Neural progenitor cell (in vitro differentiated cells): ENCODE data around the gene RPL22. TPM values are rescaled to one million over a fixed set of nuclear protein-coding genes. Genes with fewer than 3 reads are reported as not detected.

Source experiments
- DNase-seq: peaks from one replicate; pipeline ENCODE4 v3.0.0-alpha.2; 2016; ENCODE audit warnings: low spot score
- H2AFZ ChIP-seq: fragments of 200-600 bp; sonication (generic); replicated peaks from 2 replicates; pipeline ENCODE4 v1.6.1; 2016; ENCODE audit warnings: antibody characterized with exemption
- H3F3A ChIP-seq: fragments of 200-600 bp; sonication (generic); 2 replicates; pipeline ENCODE4 v1.6.1; 2016; ENCODE audit warnings: antibody characterized with exemption, low read depth
- H3K27ac ChIP-seq: fragments of 200-600 bp; sonication (generic); 2 replicates; pipeline ENCODE4 v1.5.1; 2016; ENCODE audit warnings: mild to moderate bottlenecking
- H3K27me3 ChIP-seq: fragments of 200-600 bp; sonication (generic); 2 replicates; pipeline ENCODE4 v1.6.1; 2016; ENCODE audit warnings: mild to moderate bottlenecking, moderate library complexity
- H3K36me3 ChIP-seq: fragments of 200-600 bp; sonication (generic); 2 replicates; pipeline ENCODE4 v1.5.1; 2016
- H3K4me1 ChIP-seq: fragments of 200-600 bp; sonication (generic); 2 replicates; pipeline ENCODE4 v1.6.1; 2016; ENCODE audit warnings: mixed run types
- H3K4me2 ChIP-seq: fragments of 200-600 bp; sonication (generic); 2 replicates; pipeline ENCODE4 v1.6.1; 2016
- H3K4me3 ChIP-seq: fragments of 200-600 bp; sonication (generic); 2 replicates; pipeline ENCODE4 v1.5.1; 2016
- H3K79me2 ChIP-seq: fragments of 200-600 bp; sonication (generic); 2 replicates; pipeline ENCODE4 v1.6.1; 2016; ENCODE audit warnings: low read depth
- H3K9ac ChIP-seq: fragments of 200-600 bp; sonication (generic); 2 replicates; pipeline ENCODE4 v1.6.1; 2016
- H3K9me3 ChIP-seq: fragments of 200-600 bp; sonication (generic); 2 replicates; pipeline ENCODE4 v1.5.1; 2016; ENCODE audit warnings: low read depth
- H4K20me1 ChIP-seq: fragments of 200-600 bp; sonication (generic); 2 replicates; pipeline ENCODE4 v1.6.1; 2016; ENCODE audit warnings: low read depth
- H3K27ac Mint-ChIP-seq: 3 replicates; pipeline ENCODE4 v1.8.0; 2021; ENCODE audit warnings: mixed read lengths
- H3K27me3 Mint-ChIP-seq: 2 replicates; pipeline ENCODE4 v1.8.0; 2022; ENCODE audit warnings: low read depth, mild to moderate bottlenecking, inconsistent platforms, moderate library complexity, mixed read lengths; ENCODE audit not compliant: insufficient read depth
- H3K36me3 Mint-ChIP-seq: 3 replicates; pipeline ENCODE4 v1.8.0; 2021; ENCODE audit warnings: mixed read lengths
- H3K4me1 Mint-ChIP-seq: 3 replicates; pipeline ENCODE4 v1.8.0; 2021; ENCODE audit warnings: mixed read lengths
- H3K4me3 Mint-ChIP-seq: 3 replicates; pipeline ENCODE4 v1.8.0; 2021; ENCODE audit warnings: mild to moderate bottlenecking, moderate library complexity, mixed read lengths
- H3K9me3 Mint-ChIP-seq: 3 replicates; pipeline ENCODE4 v1.8.0; 2020; ENCODE audit warnings: mixed read lengths
- EZH2 ChIP-seq: fragments of 200-600 bp; sonication (generic); IDR thresholded peaks from 2 replicates; pipeline ENCODE4 v1.6.1; 2017; ENCODE audit warnings: antibody characterized with exemption, mild to moderate bottlenecking, moderate library complexity
- EZH2phosphoT487 ChIP-seq: fragments of 200-600 bp; sonication (generic); IDR thresholded peaks from 2 replicates; pipeline ENCODE4 v1.6.1; 2017; ENCODE audit warnings: antibody characterized with exemption
- total RNA-seq: library from RNA; depleted of rRNA; stranded (reverse); fragments of >200 nt; gene quantifications from 2 replicates; pipeline ENCODE4 v1.2.3, GENCODE V29; 2015; ENCODE audit warnings: low replicate concordance
- TF ChIP-seq, protein P1 (sequence below): fragments of 200-600 bp; sonication (generic); IDR thresholded peaks from 2 replicates; pipeline ENCODE4 v1.5.1; 2017; ENCODE audit warnings: antibody characterized with exemption, mild to moderate bottlenecking

The RPL22 gene
- total RNA-seq, 1 donor from 2014 or later = 410 TPM

GRCh38 chr1:6176779-6177178 is 22.6 kb downstream of the RPL22 start:
- no peak overlapping the region for H2AFZ ChIP-seq
- TF ChIP-seq, protein P1, sequence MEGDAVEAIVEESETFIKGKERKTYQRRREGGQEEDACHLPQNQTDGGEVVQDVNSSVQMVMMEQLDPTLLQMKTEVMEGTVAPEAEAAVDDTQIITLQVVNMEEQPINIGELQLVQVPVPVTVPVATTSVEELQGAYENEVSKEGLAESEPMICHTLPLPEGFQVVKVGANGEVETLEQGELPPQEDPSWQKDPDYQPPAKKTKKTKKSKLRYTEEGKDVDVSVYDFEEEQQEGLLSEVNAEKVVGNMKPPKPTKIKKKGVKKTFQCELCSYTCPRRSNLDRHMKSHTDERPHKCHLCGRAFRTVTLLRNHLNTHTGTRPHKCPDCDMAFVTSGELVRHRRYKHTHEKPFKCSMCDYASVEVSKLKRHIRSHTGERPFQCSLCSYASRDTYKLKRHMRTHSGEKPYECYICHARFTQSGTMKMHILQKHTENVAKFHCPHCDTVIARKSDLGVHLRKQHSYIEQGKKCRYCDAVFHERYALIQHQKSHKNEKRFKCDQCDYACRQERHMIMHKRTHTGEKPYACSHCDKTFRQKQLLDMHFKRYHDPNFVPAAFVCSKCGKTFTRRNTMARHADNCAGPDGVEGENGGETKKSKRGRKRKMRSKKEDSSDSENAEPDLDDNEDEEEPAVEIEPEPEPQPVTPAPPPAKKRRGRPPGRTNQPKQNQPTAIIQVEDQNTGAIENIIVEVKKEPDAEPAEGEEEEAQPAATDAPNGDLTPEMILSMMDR = no peak
- TF ChIP-seq EZH2phosphoT487 (no peak), EZH2 (no peak)
- Mint-ChIP-seq H3K36me3 (no peaks in the 10 kb centered on the region), H3K4me1 (peaks cover 14% of the 10 kb centered on the region), H3K27ac (no peak overlapping the region), H3K27me3 (peaks cover 33% of the 10 kb centered on the region), H3K9me3 (no peaks in the 10 kb centered on the region), H3K4me3 (no peak overlapping the region)
- no peak overlapping the region for H3K9ac ChIP-seq
- H3K9me3 ChIP-seq = no peaks in the 10 kb centered on the region
- no peak overlapping the region for H3K27ac ChIP-seq
- H4K20me1 ChIP-seq = peaks cover 37% of the 10 kb centered on the region
- peaks cover 20% of the 10 kb centered on the region for H3K4me1 ChIP-seq
- H3K4me3 ChIP-seq = no peak overlapping the region
- no peaks in the 10 kb centered on the region for H3K79me2 ChIP-seq
- DNase-seq = no peak
- H3K27me3 ChIP-seq = peaks cover 71% of the 10 kb centered on the region
- H3K4me2 ChIP-seq = no peak overlapping the region
- H3K36me3 ChIP-seq = no peaks in the 10 kb centered on the region
- H3F3A ChIP-seq = peaks cover 18% of the 10 kb centered on the region

DNA sequence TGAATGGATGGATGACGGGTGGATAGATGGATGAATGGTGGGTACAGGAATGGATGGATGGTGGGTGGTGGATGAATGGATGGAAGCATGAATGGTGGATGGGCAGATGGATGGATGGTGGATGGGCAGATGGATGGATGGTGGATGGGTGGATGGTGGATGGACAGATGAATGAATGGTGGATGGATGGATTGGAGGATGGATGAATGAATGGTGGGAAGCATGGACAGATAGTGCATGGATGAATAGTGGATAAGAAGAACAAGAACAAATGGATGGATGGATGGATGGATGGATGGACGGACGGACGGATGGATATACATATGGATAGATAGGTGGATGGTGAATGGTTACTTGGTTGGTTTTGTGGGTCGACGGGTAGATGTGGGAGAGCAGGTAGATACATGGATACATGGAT is 24.0 kb downstream of the RPL22 start:
- Mint-ChIP-seq H3K27ac (no peak overlapping the region), H3K36me3 (no peaks in the 10 kb centered on the region), H3K4me1 (peaks cover 2% of the 10 kb centered on the region), H3K9me3 (no peaks in the 10 kb centered on the region), H3K4me3 (no peak overlapping the region), H3K27me3 (peaks cover 20% of the 10 kb centered on the region)
- H4K20me1 ChIP-seq = peaks cover 23% of the 10 kb centered on the region
- no peak overlapping the region for H3K4me2 ChIP-seq
- no peak overlapping the region for H2AFZ ChIP-seq
- no peak for DNase-seq
- H3K9ac ChIP-seq = no peak overlapping the region
- no peaks in the 10 kb centered on the region for H3K9me3 ChIP-seq
- H3K79me2 ChIP-seq = no peaks in the 10 kb centered on the region
- TF ChIP-seq EZH2phosphoT487 = no peak
- TF ChIP-seq, protein P1 = no peak
- TF ChIP-seq EZH2 = no peak
- peaks cover 57% of the 10 kb centered on the region for H3K27me3 ChIP-seq
- no peaks in the 10 kb centered on the region for H3K36me3 ChIP-seq
- no peak overlapping the region for H3K27ac ChIP-seq
- peaks cover 4% of the 10 kb centered on the region for H3F3A ChIP-seq
- peaks cover 7% of the 10 kb centered on the region for H3K4me1 ChIP-seq
- H3K4me3 ChIP-seq = no peak overlapping the region

DNA sequence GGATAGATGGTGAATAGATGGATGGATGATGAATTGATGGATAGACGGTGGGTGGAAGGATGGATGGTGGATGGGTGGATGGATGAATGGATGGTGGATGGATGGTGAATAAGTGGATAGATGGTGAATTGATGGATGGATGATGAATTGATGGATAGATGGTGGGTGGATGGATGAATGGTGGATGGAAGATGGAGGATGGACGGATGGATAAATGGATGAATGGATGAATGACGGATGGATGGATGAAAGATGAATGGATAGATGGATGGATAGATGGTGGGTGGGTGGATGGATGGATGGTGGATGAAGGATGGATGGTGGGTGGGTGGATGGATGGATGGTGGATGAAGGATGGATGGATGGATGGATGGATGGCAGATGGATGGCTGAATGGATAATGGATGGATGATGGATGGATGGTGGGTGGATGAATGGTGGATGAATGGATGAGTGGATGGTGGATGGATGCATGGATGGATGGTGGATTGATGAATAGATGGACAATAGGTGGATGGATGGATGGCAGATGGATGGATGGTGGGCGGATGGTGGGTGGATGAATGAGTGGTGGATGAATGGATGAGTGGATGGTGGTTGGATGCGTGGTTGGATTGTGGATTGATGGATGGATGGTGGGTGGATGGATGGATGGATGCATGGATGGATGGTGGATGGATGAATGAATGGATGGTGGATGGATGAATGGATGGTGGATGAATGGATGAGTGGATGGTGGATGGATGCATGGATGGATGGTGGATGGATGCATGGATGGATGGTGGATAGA is 24.6 kb downstream of the RPL22 start:
- Histone ChIP-seq H3K36me3 (no peaks in the 10 kb centered on the region), H3K4me1 (peaks cover 7% of the 10 kb centered on the region), H3K27ac (no peak overlapping the region), H3K9ac (no peak overlapping the region), H4K20me1 (peaks cover 20% of the 10 kb centered on the region), H3F3A (no peaks in the 10 kb centered on the region), H2AFZ (no peak overlapping the region), H3K4me3 (no peak overlapping the region), H3K27me3 (peaks cover 51% of the 10 kb centered on the region), H3K79me2 (no peaks in the 10 kb centered on the region), H3K4me2 (no peak overlapping the region), H3K9me3 (no peaks in the 10 kb centered on the region)
- Mint-ChIP-seq H3K9me3 (no peaks in the 10 kb centered on the region), H3K27ac (no peak overlapping the region), H3K4me3 (no peak overlapping the region), H3K27me3 (peaks cover 20% of the 10 kb centered on the region), H3K4me1 (peaks cover 2% of the 10 kb centered on the region), H3K36me3 (no peaks in the 10 kb centered on the region)
- no peak for DNase-seq
- TF ChIP-seq, protein P1 = no peak
- no peak for TF ChIP-seq EZH2phosphoT487
- TF ChIP-seq EZH2 = no peak
